ENCODE measurements around the gene SYNCRIP.
"Not testable (repeated sequence)": the region's sequence is repeated elsewhere in the genome, so short reads cannot be mapped to it uniquely, and the experiment has no call there.

SYNCRIP gene

DNA sequence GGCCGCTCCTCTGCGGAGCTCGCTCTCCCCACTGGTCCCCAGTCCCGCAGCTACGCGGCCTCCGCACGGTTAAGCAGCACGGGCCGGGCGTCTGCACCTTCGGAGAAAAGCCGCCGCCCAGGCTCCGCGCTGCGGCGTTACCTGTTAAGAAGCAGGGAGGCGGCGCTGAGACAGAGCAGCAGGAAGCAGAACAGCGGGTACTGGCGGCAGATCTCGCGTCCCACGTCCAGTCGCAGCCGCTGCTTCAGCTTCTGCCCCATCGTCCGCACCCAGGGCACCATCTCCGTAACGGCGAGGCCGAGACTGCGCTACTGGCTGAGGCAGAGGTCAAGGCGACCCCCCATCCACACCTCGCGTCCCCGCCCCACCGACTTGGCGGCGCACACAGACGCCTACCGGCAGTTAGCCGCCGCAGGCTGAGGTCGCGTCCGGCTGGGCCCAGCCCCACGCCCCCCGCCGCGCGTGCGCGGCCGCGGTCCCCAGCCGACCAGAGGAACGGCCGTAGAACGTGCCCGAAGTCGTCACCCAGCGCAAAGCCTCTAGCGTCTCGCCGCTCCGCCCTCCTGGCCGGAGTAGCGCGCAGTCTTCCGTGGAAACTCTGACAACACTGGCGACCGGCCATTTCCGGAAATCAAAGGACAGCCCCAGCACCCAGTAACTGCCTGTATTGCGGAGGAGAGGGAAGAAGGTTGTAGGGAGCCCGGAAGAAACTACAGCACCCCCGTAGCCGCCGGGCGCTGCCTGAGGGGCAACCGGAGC lies 49.1 kb downstream of the SYNCRIP start, which contains the start of gene SNX14:
Gene SNX14 (minus strand): TSS at position 421 of the 759 bp plus-strand sequence. CDS start 140 bp downstream, at position 281.
- peak; percentile 95 for DNase-seq

DNA sequence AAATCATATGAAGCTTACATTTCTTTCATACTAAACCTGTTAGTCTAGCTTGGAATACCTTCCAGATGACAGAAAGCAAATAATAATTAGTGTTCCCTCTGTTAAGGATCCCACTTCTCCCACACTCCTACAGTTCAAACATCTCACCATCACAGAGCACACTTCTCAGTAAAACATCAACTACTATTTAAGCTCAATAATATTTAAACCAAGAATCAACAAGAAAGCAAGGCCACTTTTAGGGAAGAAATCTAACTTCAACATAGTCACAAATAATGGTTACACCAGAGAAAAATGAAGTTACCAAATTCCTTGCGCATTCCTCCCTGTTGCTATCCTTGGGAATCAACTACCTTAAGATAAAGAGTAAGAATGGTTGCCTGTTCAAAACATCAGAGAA lies 50.7 kb downstream of the SYNCRIP start:
- DNase-seq, result no peak

DNA sequence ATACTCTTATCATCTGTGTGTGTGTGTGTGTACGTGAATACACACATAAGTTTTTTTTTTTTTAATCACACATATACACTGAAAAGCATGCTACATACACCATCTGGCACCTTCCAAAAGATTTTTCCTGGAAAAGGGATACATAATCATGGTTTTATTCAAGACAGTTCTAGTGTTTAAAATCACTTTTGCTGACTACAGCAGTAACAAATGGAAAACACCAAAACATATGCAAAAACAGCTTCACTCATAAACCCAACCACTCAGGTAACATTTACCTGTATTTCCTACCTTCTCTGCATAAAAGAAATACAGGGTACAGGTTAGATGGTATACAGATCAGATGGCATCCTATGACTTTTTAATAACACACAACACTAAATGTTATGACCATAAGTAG lies 51.5 kb downstream of the SYNCRIP start:
- no peak for DNase-seq

DNA sequence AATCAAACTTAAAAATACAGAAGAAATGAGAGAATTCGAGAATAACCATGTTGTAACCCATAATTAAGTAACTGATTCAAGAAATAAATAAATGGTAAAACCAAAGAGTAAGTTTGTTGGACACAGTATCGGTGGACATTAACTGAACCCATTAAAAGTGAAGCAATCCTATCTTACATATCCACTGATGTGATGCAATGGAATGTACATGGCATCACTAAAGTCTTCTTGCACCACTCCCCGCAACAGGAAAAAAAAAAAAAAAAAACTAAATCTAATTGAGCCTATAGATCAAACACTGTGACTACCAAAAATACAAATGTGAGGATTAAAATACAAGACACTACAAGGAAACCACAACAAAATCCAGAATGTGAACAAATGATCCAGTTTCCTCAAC lies 56.9 kb downstream of the SYNCRIP start:
- no peak for DNase-seq

DNA sequence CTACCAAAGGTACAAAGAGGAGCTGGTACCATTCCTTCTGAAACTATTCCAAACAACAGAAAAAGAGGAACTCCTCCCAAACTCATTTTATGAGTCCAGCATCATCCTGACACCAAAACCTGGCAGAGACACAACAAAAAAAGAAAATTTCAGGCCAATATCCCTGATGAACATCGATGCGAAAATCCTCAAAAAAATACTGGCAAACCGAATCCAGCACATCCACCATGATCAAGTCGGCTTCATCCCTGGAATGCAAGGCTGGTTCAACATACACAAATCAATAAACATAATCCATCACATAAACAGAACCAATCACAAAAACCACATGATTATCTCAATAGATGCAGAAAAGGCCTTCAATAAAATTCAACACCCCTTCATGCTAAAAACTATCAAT lies 59.9 kb downstream of the SYNCRIP start:
- not testable (repeated sequence) for DNase-seq

DNA sequence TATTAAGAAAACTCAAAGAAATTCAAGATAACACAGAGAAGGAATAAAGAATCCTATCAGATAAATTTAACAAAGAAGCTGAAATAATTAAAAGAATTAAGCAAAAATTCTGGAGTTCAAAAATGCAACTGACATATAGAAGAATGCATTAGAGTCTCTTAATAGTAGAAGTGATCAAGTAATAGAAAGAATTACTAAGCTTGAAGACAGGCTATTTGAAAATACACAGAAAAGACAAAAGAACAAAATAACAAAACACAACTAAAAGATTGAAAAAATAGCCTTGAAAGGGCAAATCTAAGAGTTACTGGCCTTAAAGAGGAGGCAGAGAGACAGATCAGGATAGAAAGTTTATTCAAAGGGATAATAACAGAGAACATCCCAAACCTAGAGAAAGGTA lies 61.1 kb downstream of the SYNCRIP start:
- DNase-seq, result no peak

DNA sequence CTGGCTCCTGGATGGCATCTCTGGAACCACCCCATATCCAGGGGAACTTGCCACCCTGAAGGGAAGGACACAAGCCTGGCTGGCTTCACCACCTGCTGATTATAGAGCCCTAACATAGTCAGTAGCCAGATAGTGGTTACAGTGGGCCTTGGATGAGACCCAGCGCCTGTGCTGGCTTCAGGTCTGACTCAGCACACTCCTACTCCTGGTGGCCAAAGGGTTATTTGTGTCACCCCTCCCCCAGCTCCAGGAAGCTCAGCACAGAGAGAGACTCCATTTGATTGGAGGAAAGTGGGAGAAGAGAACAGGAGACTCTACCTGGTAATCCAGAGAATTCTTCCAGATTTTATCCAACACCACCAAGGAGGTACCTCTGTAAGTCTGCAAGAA lies 61.8 kb downstream of the SYNCRIP start:
- DNase-seq, result peak; percentile 32

DNA sequence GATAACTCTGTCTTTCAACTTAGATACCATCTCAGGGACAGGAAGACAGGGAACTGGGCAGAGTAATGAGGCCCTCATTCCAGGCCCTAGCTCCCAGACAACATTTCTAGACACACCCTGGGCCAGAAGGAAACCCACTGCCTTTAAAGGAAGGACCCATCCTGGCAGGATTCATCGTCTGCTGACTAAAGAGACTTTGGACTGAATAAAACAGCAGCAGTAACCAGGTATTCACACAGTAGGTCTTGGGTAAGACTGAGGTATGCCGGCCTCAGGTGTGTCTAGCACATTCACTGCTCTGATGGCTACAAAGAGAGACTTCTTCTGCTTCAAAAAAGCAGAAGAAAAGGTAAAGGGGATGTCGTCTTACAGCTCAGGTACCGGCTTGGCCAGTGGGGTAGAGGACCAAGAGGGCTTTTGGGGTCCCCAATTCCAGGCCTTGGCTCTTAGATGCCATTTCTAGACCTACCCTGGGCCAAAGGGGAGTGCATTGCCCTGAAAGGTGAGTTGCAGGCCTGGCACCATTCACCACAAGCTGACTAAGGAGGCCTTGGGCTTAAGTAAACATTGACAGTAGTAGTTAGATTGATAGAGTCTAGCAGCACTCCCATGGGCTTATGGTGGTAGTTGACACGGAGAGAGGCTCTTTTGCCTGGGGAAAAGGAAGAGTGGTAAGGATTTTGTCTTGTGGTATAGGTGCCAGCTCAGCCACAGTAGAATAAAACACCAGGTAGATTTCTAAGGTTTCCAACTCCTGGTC lies 62.4 kb downstream of the SYNCRIP start:
- DNase-seq, result no peak

DNA sequence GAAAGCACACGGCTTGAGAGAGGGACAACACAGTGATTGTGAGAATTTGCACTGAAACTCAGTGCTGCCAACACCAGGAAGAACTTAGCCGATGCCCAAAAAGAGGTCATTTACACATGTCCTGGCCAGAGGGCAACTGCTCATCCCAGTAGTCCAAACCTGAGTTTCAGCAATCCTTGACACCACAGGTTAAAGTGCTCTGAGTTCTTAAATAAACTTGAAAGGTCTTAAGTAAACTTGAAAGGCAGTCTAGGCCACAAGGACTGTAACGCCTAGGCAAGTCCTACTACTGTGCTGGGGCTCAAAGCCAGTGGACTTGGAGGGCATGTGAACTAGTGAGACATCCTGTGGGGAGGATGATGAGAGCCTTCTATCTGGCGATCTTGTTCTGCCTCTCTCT lies 63.1 kb downstream of the SYNCRIP start:
- no peak for DNase-seq

DNA sequence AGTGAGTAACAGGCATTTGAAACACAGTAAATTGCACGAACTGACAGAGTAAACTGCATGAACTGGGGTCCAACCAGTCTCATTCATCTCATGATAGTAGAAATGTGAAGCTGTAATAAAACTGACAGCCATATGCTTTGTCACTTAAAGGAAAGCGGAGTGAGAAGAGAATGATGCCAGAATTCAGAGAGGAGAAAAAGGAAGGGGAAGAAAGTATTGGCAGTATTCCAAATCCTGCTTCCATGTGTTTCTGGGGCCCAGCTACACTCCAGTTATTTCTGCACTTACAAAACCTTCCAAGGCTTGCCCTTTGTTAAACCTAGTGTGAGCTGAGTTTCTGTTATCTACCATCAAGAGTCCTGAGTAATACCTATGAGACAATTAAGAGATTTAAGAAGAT lies 66.2 kb downstream of the SYNCRIP start:
- DNase-seq, result no peak

DNA sequence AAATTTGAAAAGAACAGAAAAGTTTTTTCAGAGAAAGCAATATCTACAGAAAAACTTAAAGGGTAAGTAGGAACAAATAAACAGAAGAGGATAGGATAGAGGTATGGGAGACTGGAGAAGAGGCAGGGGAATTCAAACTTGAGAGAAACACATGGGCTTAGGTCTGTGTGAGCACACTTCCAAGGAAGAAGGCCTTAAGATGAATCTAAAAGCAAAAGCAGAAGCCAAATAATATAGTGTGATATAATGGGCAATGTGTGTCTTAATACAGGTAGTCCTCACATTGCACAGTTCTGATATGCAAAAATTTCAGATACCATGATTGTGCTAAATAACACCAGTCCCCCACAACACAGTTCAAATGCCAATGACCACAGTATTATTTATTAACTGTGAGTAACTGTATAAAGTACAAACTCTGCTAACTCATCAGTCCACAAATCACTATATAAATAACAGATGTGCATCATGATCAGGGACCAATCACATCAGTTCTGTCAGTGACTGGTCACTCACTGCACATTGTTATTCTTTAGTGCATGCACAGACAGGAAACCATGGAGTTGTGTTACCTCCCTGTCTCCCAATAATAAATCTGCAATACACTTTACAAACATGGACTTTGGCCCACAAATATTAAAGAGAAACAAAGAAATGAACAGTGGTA lies 67.6 kb downstream of the SYNCRIP start:
- DNase-seq, result no peak

DNA sequence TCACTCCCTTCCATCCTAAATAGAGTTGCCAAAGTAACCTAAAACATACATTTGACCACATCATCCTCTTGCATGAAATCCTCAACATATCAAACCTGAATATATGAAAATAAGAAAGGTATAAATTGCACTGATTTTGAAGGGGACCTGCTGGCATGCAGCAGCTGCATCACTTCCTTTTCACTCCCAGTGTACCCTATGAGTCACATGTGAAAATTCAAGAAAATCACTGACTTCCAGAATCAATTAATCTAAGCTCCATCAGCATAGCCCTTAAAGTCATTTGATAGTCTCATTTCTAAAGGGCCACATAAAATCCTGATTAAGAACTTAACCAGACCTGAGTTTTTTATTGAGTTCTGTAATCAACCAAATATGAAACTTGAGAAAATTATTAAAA lies 73.4 kb downstream of the SYNCRIP start:
- DNase-seq, result no peak

DNA sequence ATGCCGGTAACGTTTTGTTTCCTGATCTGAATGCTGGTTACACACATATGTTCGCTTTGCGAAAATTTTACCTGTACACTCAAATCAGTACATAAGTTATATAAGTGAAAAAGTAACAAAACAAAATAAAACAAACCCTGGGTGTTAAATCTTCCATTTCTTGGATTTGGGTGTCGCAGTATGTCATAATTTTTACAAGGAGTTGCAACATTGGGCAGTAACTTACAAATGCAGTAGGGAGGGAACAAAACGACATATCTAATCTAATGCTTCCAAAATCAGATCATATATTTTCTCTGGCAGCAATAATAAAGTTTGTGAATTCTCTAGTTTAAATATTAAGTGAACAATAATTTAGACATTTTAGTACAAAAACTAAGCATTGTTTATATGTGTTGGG lies 74.3 kb downstream of the SYNCRIP start:
- no peak for DNase-seq

DNA sequence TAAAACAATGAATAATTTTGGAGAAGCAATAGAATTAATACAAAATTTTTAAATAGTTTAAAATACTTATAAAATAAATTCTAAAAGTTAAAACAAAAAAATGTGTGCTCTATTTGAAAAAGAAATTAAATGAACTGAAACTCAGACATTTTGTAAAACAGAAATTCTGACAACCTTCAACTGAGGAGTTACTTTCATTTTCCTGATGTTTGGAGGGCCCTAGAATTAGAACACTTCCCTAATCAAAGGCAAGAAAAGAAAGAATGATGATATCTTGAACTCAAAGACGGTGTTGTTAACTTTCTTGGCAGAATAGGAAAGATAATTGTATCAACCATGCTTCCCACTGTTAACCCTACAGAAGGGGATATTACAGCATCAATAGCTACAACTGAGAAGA lies 77.0 kb downstream of the SYNCRIP start:
- DNase-seq, result no peak

DNA sequence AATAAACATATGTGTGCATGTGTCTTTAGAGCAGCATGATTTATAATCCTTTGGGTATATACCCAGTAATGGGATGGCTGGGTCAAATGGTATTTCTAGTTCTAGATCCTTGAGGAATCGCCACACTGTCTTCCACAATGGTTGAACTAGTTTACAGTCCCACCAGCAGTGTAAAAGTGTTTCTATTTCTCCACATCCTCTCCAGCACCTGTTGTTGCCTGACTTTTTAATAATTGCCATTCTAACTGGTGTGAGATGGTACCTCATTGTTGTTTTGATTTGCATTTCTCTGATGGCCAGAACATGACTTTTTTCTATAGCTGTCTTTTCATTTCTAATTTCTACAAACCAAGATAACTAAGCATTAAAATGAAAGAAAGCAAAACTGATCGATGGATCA lies 78.5 kb downstream of the SYNCRIP start:
- not testable (repeated sequence) for DNase-seq

All from T1000 (cell line).